SK-N-MC (cell line): Measurements from ENCODE around the gene SLC4A8.

Source experiments
- EZH2 ChIP-seq: fragments of 200-600 bp; sonication (generic); IDR thresholded peaks from one replicate; pipeline ENCODE4 v1.6.1; 2017; ENCODE audit warnings: antibody characterized with exemption
- POLR2AphosphoS5 ChIP-seq: IDR thresholded peaks from 2 replicates; pipeline ENCODE4 v1.6.1; 2012; ENCODE audit warnings: mild to moderate bottlenecking, low read depth, low read length, borderline replicate concordance

- TF ChIP-seq EZH2, result no peak
- TF ChIP-seq POLR2AphosphoS5, result no peak
Measured at GRCh38 chr12:51508285-51508684, 83.7 kb downstream of the SLC4A8 start.
